Panc1 (cell line): ENCODE data around the gene MC3R.

Source experiments
- CTCF ChIP-seq: fragments of 450-650 bp; IDR thresholded peaks from 2 replicates; pipeline ENCODE4 v1.5.1; 2017; ENCODE audit warnings: mild to moderate bottlenecking
- POLR2AphosphoS5 ChIP-seq: IDR thresholded peaks from 2 replicates; pipeline ENCODE4 v1.6.1; 2012; ENCODE audit warnings: mild to moderate bottlenecking, low read depth, low read length, moderate library complexity
- REST ChIP-seq, 2 experiments: IDR thresholded peaks; 2 replicates each; pipeline ENCODE4 v1.6.1; 2011 to 2012; ENCODE audit warnings: low read depth in 2 of 2, control low read depth in 1 of 2, low read length in 1 of 2, mild to moderate bottlenecking in 1 of 2, moderate library complexity in 1 of 2; ENCODE audit not compliant: insufficient read depth in 1 of 2
- SIN3A ChIP-seq: IDR thresholded peaks from 2 replicates; pipeline ENCODE4 v1.6.1; 2012; ENCODE audit warnings: low read depth, mild to moderate bottlenecking, low read length, moderate library complexity, borderline replicate concordance; ENCODE audit not compliant: insufficient read depth
- TCF7L2 ChIP-seq: IDR thresholded peaks from 2 replicates; pipeline ENCODE4 v1.6.1; 2011; ENCODE audit warnings: mild to moderate bottlenecking, low read depth, low read length, inconsistent platforms

- TF ChIP-seq POLR2AphosphoS5 (no peak), CTCF (no peak), SIN3A (no peak), REST (IDR thresholded peaks at IDR 0.05; ENCODE audit: insufficient read depth in 1 of 2, low read depth in 2 of 2, low read length in 1 of 2) (no peak), TCF7L2 (no peak)
Measured at GRCh38 chr20:56229812-56230211, 18.7 kb upstream of the MC3R start.
